Central memory CD4-positive, alpha-beta T cell (primary cell): ENCODE measurements around the gene DLK2.
"Not testable (repeated sequence)": the region's sequence is repeated elsewhere in the genome, so short reads cannot be mapped to it uniquely, and the experiment has no call there.

Experiments used
- DNase-seq: peaks from one replicate; pipeline ENCODE4 v3.0.0; 2022

Gene DLK2

GRCh38 chr6:43481075-43481474 is 25.7 kb upstream of the DLK2 start:
- DNase-seq: no peak

GRCh38 chr6:43478008-43478372 is 22.6 kb upstream of the DLK2 start:
- DNase-seq: no peak

GRCh38 chr6:43477235-43478007 is 22.1 kb upstream of the DLK2 start, which contains the start of gene TJAP1:
TSS of gene TJAP1 (plus strand) at chr6:43477570. CDS start at chr6:43499002, 21,432 bp downstream.
- DNase-seq: peak; percentile 93

GRCh38 chr6:43476746-43477145 is 21.4 kb upstream of the DLK2 start:
- no peak for DNase-seq

GRCh38 chr6:43475516-43475915 is 20.2 kb upstream of the DLK2 start:
- DNase-seq: no peak

- DNase-seq: no peak
These were observed 17.2 kb upstream of the DLK2 start for GRCh38 chr6:43472515-43472914.

GRCh38 chr6:43471399-43471798 is 16.1 kb upstream of the DLK2 start:
- no peak for DNase-seq

- no peak for DNase-seq
These were observed 14.6 kb upstream of the DLK2 start for GRCh38 chr6:43469947-43470346.

GRCh38 chr6:43468748-43469681 is 13.7 kb upstream of the DLK2 start:
- no peak for DNase-seq

GRCh38 chr6:43468240-43468639 is 12.9 kb upstream of the DLK2 start:
- DNase-seq: no peak

GRCh38 chr6:43467752-43468151 is 12.4 kb upstream of the DLK2 start:
- DNase-seq: no peak

- DNase-seq: not testable (repeated sequence)
These were observed 11.9 kb upstream of the DLK2 start for GRCh38 chr6:43467265-43467664.

- DNase-seq: no peak
These were observed 10.6 kb upstream of the DLK2 start for GRCh38 chr6:43465948-43466347.

- no peak for DNase-seq
These were observed 9.0 kb upstream of the DLK2 start for GRCh38 chr6:43464337-43464736.

- DNase-seq: no peak
These were observed 6.6 kb upstream of the DLK2 start for GRCh38 chr6:43461936-43462335.

GRCh38 chr6:43460032-43460431 is 4.7 kb upstream of the DLK2 start:
- DNase-seq: no peak

- DNase-seq: no peak
These were observed 4.2 kb upstream of the DLK2 start for GRCh38 chr6:43459535-43459934.

- DNase-seq: not testable (repeated sequence)
These were observed 2.8 kb upstream of the DLK2 start for GRCh38 chr6:43458154-43458553.

- DNase-seq: no peak
These were observed 2.3 kb upstream of the DLK2 start for GRCh38 chr6:43457643-43458042.

GRCh38 chr6:43454696-43455530 is 435 bp downstream of the DLK2 start:
- peak; percentile 20 for DNase-seq

GRCh38 chr6:43454290-43454695 is 1.1 kb downstream of the DLK2 start:
- DNase-seq: peak; percentile 41

GRCh38 chr6:43453831-43454230 is 1.5 kb downstream of the DLK2 start:
- no peak for DNase-seq

GRCh38 chr6:43452896-43453295 is 2.5 kb downstream of the DLK2 start:
- no peak for DNase-seq
